ENCODE results near the gene PITPNC1. TPM values are rescaled to one million over a fixed set of nuclear protein-coding genes. Genes with fewer than 3 reads are reported as not detected.
A peak's percentile ranks its signal among the peaks of the same experiment; 100 is the strongest.

The PITPNC1 gene
- total RNA-seq, 4 donors from 2014 or later, result 8.0 to 20.4 (median 9.6) TPM

GRCh38 chr17:67636312-67636711 is 259.2 kb downstream of the PITPNC1 start:
- no peak overlapping the region for H3K27ac ChIP-seq
- peaks cover 0 to 26% (median 0%) of the 10 kb centered on the region in 3 donors for H3K36me3 ChIP-seq
- no peaks in the 10 kb centered on the region for H3K27me3 ChIP-seq
- H3K4me3 ChIP-seq, result no peak overlapping the region
- peaks cover 0 to 29% (median 0%) of the 10 kb centered on the region in 4 donors for H3K4me1 ChIP-seq
- TF ChIP-seq EP300 (IDR thresholded peaks at IDR 0.05) (no peak), POLR2A (IDR thresholded peaks at IDR 0.05) (no peak)
- TF ChIP-seq, protein P1, sequence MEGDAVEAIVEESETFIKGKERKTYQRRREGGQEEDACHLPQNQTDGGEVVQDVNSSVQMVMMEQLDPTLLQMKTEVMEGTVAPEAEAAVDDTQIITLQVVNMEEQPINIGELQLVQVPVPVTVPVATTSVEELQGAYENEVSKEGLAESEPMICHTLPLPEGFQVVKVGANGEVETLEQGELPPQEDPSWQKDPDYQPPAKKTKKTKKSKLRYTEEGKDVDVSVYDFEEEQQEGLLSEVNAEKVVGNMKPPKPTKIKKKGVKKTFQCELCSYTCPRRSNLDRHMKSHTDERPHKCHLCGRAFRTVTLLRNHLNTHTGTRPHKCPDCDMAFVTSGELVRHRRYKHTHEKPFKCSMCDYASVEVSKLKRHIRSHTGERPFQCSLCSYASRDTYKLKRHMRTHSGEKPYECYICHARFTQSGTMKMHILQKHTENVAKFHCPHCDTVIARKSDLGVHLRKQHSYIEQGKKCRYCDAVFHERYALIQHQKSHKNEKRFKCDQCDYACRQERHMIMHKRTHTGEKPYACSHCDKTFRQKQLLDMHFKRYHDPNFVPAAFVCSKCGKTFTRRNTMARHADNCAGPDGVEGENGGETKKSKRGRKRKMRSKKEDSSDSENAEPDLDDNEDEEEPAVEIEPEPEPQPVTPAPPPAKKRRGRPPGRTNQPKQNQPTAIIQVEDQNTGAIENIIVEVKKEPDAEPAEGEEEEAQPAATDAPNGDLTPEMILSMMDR (IDR thresholded peaks at IDR 0.05), result no peak
- 91 to 93% methylated on average over 8 of the region's 8 CpGs for WGBS, 2 donors
- no peaks in the 10 kb centered on the region for H3K9me3 ChIP-seq
- no peak for DNase-seq (ENCODE audit: low spot score in 2 of 2)

DNA sequence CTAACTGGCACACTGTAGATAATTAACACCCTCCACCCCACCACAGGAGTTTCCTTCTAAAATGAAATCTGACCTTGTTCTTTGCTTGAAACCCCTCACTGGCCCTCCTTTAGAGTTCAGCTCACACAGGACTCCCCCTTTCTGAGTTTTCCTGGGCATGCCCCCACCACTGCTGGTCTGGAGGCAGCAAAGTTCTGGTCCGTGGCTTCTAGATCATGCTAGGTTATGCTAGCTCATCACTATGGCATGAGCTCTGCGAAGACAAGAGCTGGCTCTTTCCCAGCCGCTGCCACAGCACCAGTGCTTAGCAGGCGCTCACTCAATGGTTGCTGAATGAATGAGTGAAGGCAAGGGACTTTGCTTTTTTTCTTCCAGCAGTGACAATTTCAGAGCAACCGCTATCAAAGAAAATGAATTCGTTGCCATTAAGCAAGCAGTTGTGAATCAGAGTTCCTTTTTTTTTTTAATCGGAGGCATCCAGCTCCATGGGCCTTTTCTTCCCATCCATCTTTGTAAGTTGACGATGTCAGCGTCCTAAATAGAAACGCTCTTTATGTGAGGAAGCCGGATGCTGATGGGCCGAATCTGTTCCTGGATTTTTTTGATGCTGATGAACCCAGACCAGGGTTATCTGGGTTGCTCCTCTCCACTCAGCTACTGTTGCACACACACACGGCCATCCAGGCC is 259.9 kb downstream of the PITPNC1 start:
- H3K4me1 ChIP-seq, result peaks cover 0 to 29% (median 0%) of the 10 kb centered on the region in 4 donors
- H3K36me3 ChIP-seq, result peaks cover 0 to 23% (median 0%) of the 10 kb centered on the region in 3 donors
- H3K27ac ChIP-seq, result no peak overlapping the region
- 43 to 45% methylated on average over 13 of the region's 13 CpGs for WGBS, 2 donors
- H3K27me3 ChIP-seq, result no peaks in the 10 kb centered on the region
- DNase-seq (ENCODE audit: low spot score in 2 of 2), result no peak
- no peak overlapping the region for H3K4me3 ChIP-seq
- TF ChIP-seq EP300 (IDR thresholded peaks at IDR 0.05) (no peak), POLR2A (IDR thresholded peaks at IDR 0.05) (no peak)
- TF ChIP-seq, protein P1 (IDR thresholded peaks at IDR 0.05), result no peak
- H3K9me3 ChIP-seq, result no peaks in the 10 kb centered on the region

GRCh38 chr17:67637901-67638641 is 261.0 kb downstream of the PITPNC1 start:
- H3K9me3 ChIP-seq, result no peaks in the 10 kb centered on the region
- WGBS, 2 donors, result 86 to 88% methylated on average over 8 of the region's 8 CpGs
- TF ChIP-seq POLR2A (IDR thresholded peaks at IDR 0.05) (no peak), EP300 (IDR thresholded peaks at IDR 0.05) (no peak)
- TF ChIP-seq, protein P1 (IDR thresholded peaks at IDR 0.05), result no peak
- no peaks in the 10 kb centered on the region for H3K27me3 ChIP-seq
- peaks cover 0 to 12% (median 0%) of the 10 kb centered on the region in 3 donors for H3K36me3 ChIP-seq
- H3K4me3 ChIP-seq, result no peak overlapping the region
- DNase-seq (ENCODE audit: low spot score in 2 of 2), result no peak
- peaks cover 0 to 29% (median 0%) of the 10 kb centered on the region in 4 donors for H3K4me1 ChIP-seq
- no peak overlapping the region for H3K27ac ChIP-seq

DNA sequence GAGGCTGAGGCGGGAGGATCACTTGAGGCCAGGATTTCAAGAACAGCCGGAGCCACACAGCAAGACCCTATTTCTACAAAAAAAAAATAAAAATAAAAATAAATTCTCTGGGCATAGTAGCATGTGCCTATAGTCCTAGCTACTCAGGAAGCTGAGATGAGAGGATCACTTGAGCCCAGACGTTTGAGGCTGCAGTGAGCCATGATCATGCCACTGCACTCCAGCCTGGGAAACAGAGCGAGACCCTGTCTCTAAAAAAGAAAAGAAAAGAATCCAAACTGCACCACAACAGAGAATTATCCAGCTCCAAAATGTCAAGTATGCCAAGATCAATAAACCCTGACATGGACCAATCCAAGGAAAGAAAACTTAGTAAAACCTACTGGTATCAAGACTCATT is 261.8 kb downstream of the PITPNC1 start:
- TF ChIP-seq, protein P1 (IDR thresholded peaks at IDR 0.05), result no peak
- no peak for TF ChIP-seq POLR2A (IDR thresholded peaks at IDR 0.05)
- no peak for TF ChIP-seq EP300 (IDR thresholded peaks at IDR 0.05)
- DNase-seq (ENCODE audit: low spot score in 2 of 2), result no peak
- H3K4me3 ChIP-seq, result no peak overlapping the region
- H3K27me3 ChIP-seq, result no peaks in the 10 kb centered on the region
- H3K27ac ChIP-seq, result no peak overlapping the region
- H3K9me3 ChIP-seq, result no peaks in the 10 kb centered on the region
- 79 to 82% methylated on average over 4 of the region's 4 CpGs for WGBS, 2 donors
- peaks cover 0 to 4% (median 0%) of the 10 kb centered on the region in 3 donors for H3K36me3 ChIP-seq
- H3K4me1 ChIP-seq, result peaks cover 0 to 29% (median 0%) of the 10 kb centered on the region in 4 donors

DNA sequence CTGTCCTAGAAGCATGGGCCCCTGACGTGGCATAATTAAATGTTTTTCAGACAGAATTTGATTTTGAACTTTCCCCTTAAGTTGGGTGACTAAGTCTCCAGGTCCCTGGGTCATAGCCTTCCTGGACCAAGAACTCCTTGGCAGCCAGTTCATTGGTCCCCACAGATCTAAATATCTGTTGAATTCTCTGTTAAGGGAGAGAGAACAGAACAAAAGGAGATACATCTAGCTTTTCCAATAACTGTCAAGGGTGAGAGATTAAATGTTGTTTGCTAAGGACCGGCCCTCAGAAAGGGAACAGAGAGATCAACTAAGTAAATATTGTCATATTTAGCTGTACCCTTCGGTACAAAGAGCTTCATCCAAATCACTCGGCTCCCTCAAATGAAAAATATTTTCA is 262.5 kb downstream of the PITPNC1 start:
- Histone ChIP-seq H3K9me3 (no peaks in the 10 kb centered on the region), H3K4me1 (peaks cover 0 to 29% (median 0%) of the 10 kb centered on the region in 4 donors), H3K36me3 (no peaks in the 10 kb centered on the region), H3K4me3 (no peak overlapping the region), H3K27me3 (no peaks in the 10 kb centered on the region), H3K27ac (peak overlapping the region in 2 of 4 donors; percentile 36 to 43)
- TF ChIP-seq, protein P1 (IDR thresholded peaks at IDR 0.05), result no peak
- TF ChIP-seq POLR2A (IDR thresholded peaks at IDR 0.05) (no peak), EP300 (IDR thresholded peaks at IDR 0.05) (no peak)
- no peak for DNase-seq (ENCODE audit: low spot score in 2 of 2)
- WGBS, 2 donors, result 35 to 42% methylated on average over 4 of the region's 4 CpGs

Measured in tibial nerve (tissue), 4 donors.